HepG2 (cell line): ENCODE measurements around the gene ZNF154. TPM values are rescaled to one million over a fixed set of nuclear protein-coding genes. Genes with fewer than 3 reads are reported as not detected.

Source experiments
- ATAC-seq: fragments of 200-7000 bp; cut with Tn5 transposase; 3 replicates; pipeline ENCODE4 v1.9.1; 2020; ENCODE audit warnings: mild to moderate bottlenecking, moderate library complexity
- BruUV-seq: library from RNA; stranded (reverse); fragments of 400-500 nt; replicated peaks from 2 replicates; lab custom pipeline; 2021; lab: Mats Ljungman, UMichigan
- CTCF ChIA-PET: fragments of 300-600 bp; formaldehyde crosslinking; extraction: SDS; loops from one replicate; lab custom pipeline; 2021; ENCODE audit warnings: low total read pairs, inconsistent platforms, low intra/inter-chr PET ratio; lab: Yijun Ruan, JAX
- POLR2A ChIA-PET: fragments of 350-600 bp; sonication (Branson Sonifier 250); formaldehyde crosslinking; loops from one replicate; lab custom pipeline; 2020; ENCODE audit warnings: antibody characterized with exemption, inconsistent platforms; lab: Yijun Ruan, JAX
- DNase-seq: peaks from one replicate; pipeline ENCODE4 v3.0.0-alpha.2; 2015; ENCODE audit warnings: low spot score
- FAIRE-seq: peaks from 3 replicates; lab custom pipeline; 2011; peaks lifted over from hg19 to GRCh38; lab: Jason Lieb, UNC
- H2AFZ ChIP-seq: one replicate; pipeline ENCODE4 v1.6.1; 2011; ENCODE audit warnings: low read length, inconsistent platforms
- H3K27ac ChIP-seq: fragments of 300-600 bp; 3 replicates; pipeline ENCODE4 v1.8.0; 2011; ENCODE audit warnings: mixed run types, mild to moderate bottlenecking, mixed read lengths, low read length, inconsistent platforms; ENCODE audit not compliant: insufficient read depth; ENCODE audit errors: extremely low read length
- H3K27me3 ChIP-seq, 2 experiments: fragments of 200-600 bp in 1 of 2; 2 replicates in 1 of 2; 3 replicates in 1 of 2; pipeline versions ENCODE4 v1.6.0 to v1.8.0; 2011; ENCODE audit warnings: low read length in 2 of 2, mild to moderate bottlenecking in 2 of 2, moderate library complexity in 2 of 2, inconsistent platforms in 1 of 2; ENCODE audit not compliant: insufficient read depth in 2 of 2, control insufficient read depth in 1 of 2
- H3K36me3 ChIP-seq, 2 experiments: fragments of 200-600 bp in 1 of 2; replicated peaks in 1 of 2; 2 replicates in 1 of 2; 3 replicates in 1 of 2; pipeline versions ENCODE4 v1.5.1 to v1.8.0; 2011; ENCODE audit warnings: low read length in 2 of 2, inconsistent platforms in 1 of 2; ENCODE audit not compliant: insufficient read depth in 2 of 2, control insufficient read depth in 1 of 2
- H3K4me1 ChIP-seq: 2 replicates; pipeline ENCODE4 v1.5.1; 2012; ENCODE audit warnings: low read length, inconsistent platforms; ENCODE audit not compliant: insufficient read depth
- H3K4me2 ChIP-seq: 2 replicates; pipeline ENCODE4 v1.6.0; 2011; ENCODE audit warnings: low read depth, low read length, inconsistent platforms
- H3K4me3 ChIP-seq, 3 experiments: fragments of 200-600 bp in 1 of 3; sonication (generic), shearing (Covaris generic) in 1 of 3; replicated peaks in 1 of 3; 2 replicates each; pipeline ENCODE4 v1.5.1; 2011 to 2016; ENCODE audit warnings: low read length in 3 of 3, inconsistent platforms in 2 of 3, low read depth in 2 of 3, mild to moderate bottlenecking in 2 of 3, control low read depth in 1 of 3, mixed read lengths in 1 of 3; ENCODE audit not compliant: insufficient read depth in 1 of 3
- H3K79me2 ChIP-seq: one replicate; pipeline ENCODE4 v1.6.1; 2011; ENCODE audit warnings: low read length, inconsistent platforms; ENCODE audit not compliant: insufficient read depth
- H3K9ac ChIP-seq: 2 replicates; pipeline ENCODE4 v1.6.0; 2011; ENCODE audit warnings: mild to moderate bottlenecking, low read depth, low read length, inconsistent platforms; ENCODE audit not compliant: insufficient read depth
- H3K9me3 ChIP-seq: 2 replicates; pipeline ENCODE4 v1.5.1; 2012; ENCODE audit warnings: mild to moderate bottlenecking, low read length
- H4K20me1 ChIP-seq: 2 replicates; pipeline ENCODE4 v1.6.0; 2011; ENCODE audit warnings: inconsistent platforms, mild to moderate bottlenecking, low read length, moderate library complexity; ENCODE audit not compliant: insufficient read depth
- CAMTA2 ChIP-seq: sonication (generic); formaldehyde crosslinking; IDR thresholded peaks from 2 replicates; pipeline ENCODE4 v1.4.0; 2020; ENCODE audit warnings: mild to moderate bottlenecking, missing genetic modification reagents, borderline replicate concordance
- ELF3 ChIP-seq: IDR thresholded peaks from 2 replicates; pipeline ENCODE4 v1.6.1; 2016; ENCODE audit warnings: missing genetic modification reagents, missing compliant biosample characterization
- GTF3A ChIP-seq: sonication (generic); formaldehyde crosslinking; conservative IDR thresholded peaks from 2 replicates; pipeline ENCODE4 v1.4.0; 2020; ENCODE audit warnings: mild to moderate bottlenecking, missing genetic modification reagents
- NR1H2 ChIP-seq: sonication (generic); formaldehyde crosslinking; IDR thresholded peaks from 2 replicates; pipeline ENCODE4 v1.8.1; 2022; ENCODE audit warnings: low read depth, missing genetic modification reagents, borderline replicate concordance
- NR2F6 ChIP-seq, 2 experiments: IDR thresholded peaks; 2 replicates each; pipeline ENCODE4 v1.6.1; 2016; ENCODE audit warnings: antibody characterized with exemption in 1 of 2, mild to moderate bottlenecking in 1 of 2
- SOX6 ChIP-seq, 2 experiments: fragments of 450-650 bp in 1 of 2; sonication (generic) in 1 of 2; formaldehyde crosslinking in 1 of 2; IDR thresholded peaks; 2 replicates each; pipeline versions ENCODE4 v1.4.0 to v1.6.1; 2017 to 2020; ENCODE audit warnings: antibody characterized with exemption in 1 of 2, mild to moderate bottlenecking in 1 of 2, missing genetic modification reagents in 1 of 2
- ZNF20 ChIP-seq: sonication (generic); formaldehyde crosslinking; IDR thresholded peaks from 2 replicates; pipeline ENCODE4 v1.4.0; 2020; ENCODE audit warnings: mild to moderate bottlenecking, moderate library complexity, missing genetic modification reagents
- WGBS: methylation state at CpG from one replicate; pipeline ENCODE4 v1.1.6; 2017; ENCODE audit warnings: low lambda C conversion rate; 5-methylcytosine and 5-hydroxymethylcytosine counted together
- in situ Hi-C: cut with HindIII; loops from 2 replicates; pipeline ENCODE4 v1.10.0; 2017; ENCODE audit warnings: low pct_unique_long_range_greater_than_20kb; ENCODE audit not compliant: extremely low pct_ligation_motif_present
- intact Hi-C: fragments of 100-400 bp; cut with micrococcal nuclease; formaldehyde crosslinking; loops from one replicate; pipeline ENCODE4 v1.10.0; 2022; ENCODE audit not compliant: unreplicated experiment
- polyA plus RNA-seq, 8 experiments: library from polyadenylated mRNA; depleted of rRNA in 3 of 8; stranded (reverse) in 7 of 8; unstranded in 1 of 8; fragments of >200 nt; fragmentation: Illumina TruSeq in 4 of 8; extraction: Trizol in 4 of 8; gene quantifications; 2 replicates each; pipeline versions ENCODE4 v1.2.1 to v1.2.3, GENCODE V29; 2011 to 2016; ENCODE audit warnings: low read depth in 4 of 8, missing spikeins in 1 of 8, mixed read lengths in 1 of 8; ENCODE audit not compliant: insufficient read depth in 1 of 8
- total RNA-seq, 5 experiments: library from RNA; depleted of rRNA; stranded (reverse); fragments of >200 nt; fragmentation: Illumina TruSeq; extraction: Trizol; gene quantifications; 2 replicates each; pipeline ENCODE4 v1.2.3, GENCODE V29; 2016; ENCODE audit warnings: low read depth in 1 of 5
- TF ChIP-seq, protein P1 (sequence below): sonication (generic); formaldehyde crosslinking; IDR thresholded peaks from 2 replicates; pipeline ENCODE4 v1.4.0; 2020; ENCODE audit warnings: missing genetic modification reagents
- TF ChIP-seq, protein P2 (sequence below), 2 experiments: fragments of 450-650 bp in 1 of 2; sonication (generic) in 1 of 2; formaldehyde crosslinking; IDR thresholded peaks; 2 replicates each; pipeline versions ENCODE4 v1.5.0 to v1.8.0; 2020 to 2022; ENCODE audit warnings: mild to moderate bottlenecking in 1 of 2, missing genetic modification reagents in 1 of 2
- TF ChIP-seq, protein P3 (sequence below): sonication (generic); formaldehyde crosslinking; IDR thresholded peaks from 2 replicates; pipeline ENCODE4 v1.5.0; 2020; ENCODE audit warnings: missing genetic modification reagents

Gene ZNF154
- total and polyA plus RNA-seq, 2 of the 13 experiments (the other 11 are each of a cell fraction or from before 2014, with no cell fraction given): not detected

DNA sequence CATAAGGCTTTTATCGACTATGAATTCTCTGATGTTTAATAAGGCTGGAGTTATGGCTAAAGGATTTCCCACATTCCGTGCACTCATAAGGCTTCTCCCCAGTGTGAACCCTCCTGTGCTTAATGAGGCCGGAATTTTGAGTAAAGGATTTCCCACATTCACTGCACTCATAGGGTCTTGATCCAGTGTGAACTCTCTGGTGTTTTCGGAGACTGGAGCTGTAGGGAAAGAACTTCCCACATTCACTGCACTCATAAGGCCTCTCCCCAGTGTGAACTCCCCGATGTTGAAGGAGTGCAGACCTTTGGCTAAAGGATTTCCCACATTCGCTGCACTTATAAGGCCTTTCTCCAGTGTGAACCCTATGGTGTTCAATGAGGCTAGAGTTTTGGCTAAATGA is 7.4 kb downstream of the ZNF154 start:
- CTCF ChIA-PET: no interaction called here
- intact Hi-C loops (no loop called here), in situ Hi-C loops (no loop called here)
- Histone ChIP-seq H3K79me2 (no peaks in the 10 kb centered on the region), H3K4me1 (no peaks in the 10 kb centered on the region), H3K4me3 (no peak overlapping the region), H3K9me3 (no peaks in the 10 kb centered on the region)
- no peak for ATAC-seq
- WGBS: 87% methylated on average over 6 of the region's 6 CpGs
- TF ChIP-seq NR1H2 (CRISPR knock-in tag) (no peak), SOX6 (IDR thresholded peaks at IDR 0.05) (no peak), SOX6 (CRISPR knock-in tag; IDR thresholded peaks at IDR 0.05) (no peak), NR2F6 (IDR thresholded peaks at IDR 0.05) (no peak), NR2F6 (CRISPR knock-in tag; IDR thresholded peaks at IDR 0.05) (no peak), ELF3 (CRISPR knock-in tag) (no peak), GTF3A (no peak), CAMTA2 (CRISPR knock-in tag) (no peak), ZNF20 (CRISPR knock-in tag) (no peak)
- TF ChIP-seq, protein P1, sequence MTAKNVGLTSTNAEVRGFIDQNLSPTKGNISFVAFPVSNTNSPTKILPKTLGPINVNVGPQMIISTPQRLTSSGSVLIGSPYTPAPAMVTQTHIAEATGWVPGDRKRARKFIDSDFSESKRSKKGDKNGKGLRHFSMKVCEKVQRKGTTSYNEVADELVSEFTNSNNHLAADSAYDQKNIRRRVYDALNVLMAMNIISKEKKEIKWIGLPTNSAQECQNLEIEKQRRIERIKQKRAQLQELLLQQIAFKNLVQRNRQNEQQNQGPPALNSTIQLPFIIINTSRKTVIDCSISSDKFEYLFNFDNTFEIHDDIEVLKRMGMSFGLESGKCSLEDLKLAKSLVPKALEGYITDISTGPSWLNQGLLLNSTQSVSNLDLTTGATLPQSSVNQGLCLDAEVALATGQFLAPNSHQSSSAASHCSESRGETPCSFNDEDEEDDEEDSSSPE: no peak
- TF ChIP-seq, protein P2, sequence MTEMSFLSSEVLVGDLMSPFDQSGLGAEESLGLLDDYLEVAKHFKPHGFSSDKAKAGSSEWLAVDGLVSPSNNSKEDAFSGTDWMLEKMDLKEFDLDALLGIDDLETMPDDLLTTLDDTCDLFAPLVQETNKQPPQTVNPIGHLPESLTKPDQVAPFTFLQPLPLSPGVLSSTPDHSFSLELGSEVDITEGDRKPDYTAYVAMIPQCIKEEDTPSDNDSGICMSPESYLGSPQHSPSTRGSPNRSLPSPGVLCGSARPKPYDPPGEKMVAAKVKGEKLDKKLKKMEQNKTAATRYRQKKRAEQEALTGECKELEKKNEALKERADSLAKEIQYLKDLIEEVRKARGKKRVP (CRISPR knock-in tag; IDR thresholded peaks at IDR 0.05): no peak
- TF ChIP-seq, protein P3, sequence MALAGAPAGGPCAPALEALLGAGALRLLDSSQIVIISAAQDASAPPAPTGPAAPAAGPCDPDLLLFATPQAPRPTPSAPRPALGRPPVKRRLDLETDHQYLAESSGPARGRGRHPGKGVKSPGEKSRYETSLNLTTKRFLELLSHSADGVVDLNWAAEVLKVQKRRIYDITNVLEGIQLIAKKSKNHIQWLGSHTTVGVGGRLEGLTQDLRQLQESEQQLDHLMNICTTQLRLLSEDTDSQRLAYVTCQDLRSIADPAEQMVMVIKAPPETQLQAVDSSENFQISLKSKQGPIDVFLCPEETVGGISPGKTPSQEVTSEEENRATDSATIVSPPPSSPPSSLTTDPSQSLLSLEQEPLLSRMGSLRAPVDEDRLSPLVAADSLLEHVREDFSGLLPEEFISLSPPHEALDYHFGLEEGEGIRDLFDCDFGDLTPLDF (CRISPR knock-in tag): no peak
- TF ChIP-seq, all 625 proteins: peak for 0
- BruUV-seq: no TSS peak
- POLR2A ChIA-PET: no interaction called here
- H4K20me1 ChIP-seq: no peaks in the 10 kb centered on the region
- no peaks in the 10 kb centered on the region for H3K27me3 ChIP-seq
- no peak overlapping the region for H3K9ac ChIP-seq
- H3K36me3 ChIP-seq: 0 out of 5 replicates have a peak, but pooled peaks cover 0 to 7% of the 10 kb centered on the region in 2 experiments
- DNase-seq: no peak
- no peak overlapping the region for H2AFZ ChIP-seq
- H3K27ac ChIP-seq: no peak overlapping the region
- no peak for FAIRE-seq
- no peak overlapping the region for H3K4me2 ChIP-seq
